LHCN-M2 (cell line): ENCODE data around the gene TLK2. TPM values are rescaled to one million over a fixed set of nuclear protein-coding genes. Genes with fewer than 3 reads are reported as not detected.
A peak's percentile ranks its signal among the peaks of the same experiment; 100 is the strongest.
"Not testable (repeated sequence)": the region's sequence is repeated elsewhere in the genome, so short reads cannot be mapped to it uniquely, and the experiment has no call there.

Experiments
- DNase-seq: peaks from one replicate; pipeline ENCODE4 v3.0.0-alpha.2; 2012; ENCODE audit warnings: low read depth
- polyA plus RNA-seq: library from polyadenylated mRNA; unstranded; fragments of >200 nt; gene quantifications from one replicate; pipeline ENCODE4 v1.2.1, GENCODE V29; 2012; ENCODE audit warnings: missing spikeins
- total RNA-seq: library from RNA; depleted of rRNA; stranded (reverse); fragments of >200 nt; gene quantifications from 2 replicates; pipeline ENCODE4 v1.2.3, GENCODE V29; 2014; rRNA removed

The TLK2 gene
- 38.3 and 38.7 TPM in 2 replicates for total RNA-seq
- polyA plus RNA-seq: 15.2 TPM

- DNase-seq: peak; percentile 77
Measured at GRCh38 chr17:62478424-62478879, at the start of gene TLK2. TSS of gene TLK2 (plus strand) at chr17:62478825. CDS start at chr17:62481126, 2,301 bp downstream.

GRCh38 chr17:62435251-62435650 is 43.4 kb upstream of the TLK2 start:
- DNase-seq: not testable (repeated sequence)

- DNase-seq: not testable (repeated sequence)
Measured at GRCh38 chr17:62441181-62441580, 37.4 kb upstream of the TLK2 start.

GRCh38 chr17:62444063-62444462 is 34.6 kb upstream of the TLK2 start:
- DNase-seq: no peak

- not testable (repeated sequence) for DNase-seq
Measured at GRCh38 chr17:62445791-62446190, 32.8 kb upstream of the TLK2 start.

GRCh38 chr17:62452195-62452594 is 26.4 kb upstream of the TLK2 start:
- not testable (repeated sequence) for DNase-seq

GRCh38 chr17:62453041-62453440 is 25.6 kb upstream of the TLK2 start:
- DNase-seq: not testable (repeated sequence)

GRCh38 chr17:62453656-62454055 is 25.0 kb upstream of the TLK2 start:
- not testable (repeated sequence) for DNase-seq

GRCh38 chr17:62454111-62454510 is 24.5 kb upstream of the TLK2 start:
- DNase-seq: not testable (repeated sequence)

- no peak for DNase-seq
Measured at GRCh38 chr17:62456016-62456415, 22.6 kb upstream of the TLK2 start.

- DNase-seq: not testable (repeated sequence)
Measured at GRCh38 chr17:62458483-62458882, 20.1 kb upstream of the TLK2 start.

- DNase-seq: not testable (repeated sequence)
Measured at GRCh38 chr17:62464422-62464821, 14.2 kb upstream of the TLK2 start.

GRCh38 chr17:62465271-62465670 is 13.4 kb upstream of the TLK2 start:
- not testable (repeated sequence) for DNase-seq

GRCh38 chr17:62470666-62471379 is 7.8 kb upstream of the TLK2 start:
- DNase-seq: peak; percentile 88

- not testable (repeated sequence) for DNase-seq
Measured at GRCh38 chr17:62471380-62471880, 7.2 kb upstream of the TLK2 start.

GRCh38 chr17:62473030-62473982 is 5.3 kb upstream of the TLK2 start:
- not testable (repeated sequence) for DNase-seq

- DNase-seq: not testable (repeated sequence)
Measured at GRCh38 chr17:62477111-62477510, 1.5 kb upstream of the TLK2 start.

GRCh38 chr17:62477718-62478408 is 762 bp upstream of the TLK2 start:
- DNase-seq: peak; percentile 7

GRCh38 chr17:62478880-62479638 is 434 bp downstream of the TLK2 start:
- peak; percentile 9 for DNase-seq

GRCh38 chr17:62479639-62480258 is 1.1 kb downstream of the TLK2 start:
- not testable (repeated sequence) for DNase-seq
